Activated effector memory CD4-positive, alpha-beta T cell treated with Interleukin-2 at 50 U/mL for 16 hours (primary cell): ENCODE data around the gene SLC35G6.

ENCODE experiments used
- DNase-seq: peaks from one replicate; pipeline ENCODE4 v3.0.0-alpha.2; 2020

SLC35G6 gene

DNA sequence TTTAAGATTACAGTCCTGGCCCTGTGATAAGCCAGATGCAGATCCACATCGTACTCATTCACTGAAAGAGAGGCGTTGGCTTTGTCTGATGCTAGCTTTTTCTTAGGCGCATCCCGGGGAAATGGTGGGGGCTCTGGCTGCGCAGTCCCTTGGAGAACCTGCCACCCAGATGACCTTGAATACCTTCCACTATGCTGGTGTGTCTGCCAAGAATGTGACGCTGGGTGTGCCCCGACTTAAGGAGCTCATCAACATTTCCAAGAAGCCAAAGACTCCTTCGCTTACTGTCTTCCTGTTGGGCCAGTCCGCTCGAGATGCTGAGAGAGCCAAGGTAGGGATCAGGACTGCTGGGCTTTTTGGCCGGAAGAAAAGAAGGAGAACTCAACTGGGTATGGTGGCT, 26.9 kb downstream of the SLC35G6 start:
- DNase-seq: no peak

DNA sequence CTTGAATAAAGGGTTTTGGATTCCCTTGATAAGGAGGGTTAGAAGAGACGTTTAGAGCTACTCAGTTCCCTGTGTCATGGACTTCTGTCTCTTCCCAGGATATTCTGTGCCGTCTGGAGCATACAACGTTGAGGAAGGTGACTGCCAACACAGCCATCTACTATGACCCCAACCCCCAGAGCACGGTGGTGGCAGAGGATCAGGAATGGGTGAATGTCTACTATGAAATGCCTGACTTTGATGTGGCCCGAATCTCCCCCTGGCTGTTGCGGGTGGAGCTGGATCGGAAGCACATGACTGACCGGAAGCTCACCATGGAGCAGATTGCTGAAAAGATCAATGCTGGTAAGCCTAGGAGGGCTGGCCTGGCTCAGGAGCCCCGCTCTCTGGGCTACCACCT, 27.6 kb downstream of the SLC35G6 start:
- no peak for DNase-seq

DNA sequence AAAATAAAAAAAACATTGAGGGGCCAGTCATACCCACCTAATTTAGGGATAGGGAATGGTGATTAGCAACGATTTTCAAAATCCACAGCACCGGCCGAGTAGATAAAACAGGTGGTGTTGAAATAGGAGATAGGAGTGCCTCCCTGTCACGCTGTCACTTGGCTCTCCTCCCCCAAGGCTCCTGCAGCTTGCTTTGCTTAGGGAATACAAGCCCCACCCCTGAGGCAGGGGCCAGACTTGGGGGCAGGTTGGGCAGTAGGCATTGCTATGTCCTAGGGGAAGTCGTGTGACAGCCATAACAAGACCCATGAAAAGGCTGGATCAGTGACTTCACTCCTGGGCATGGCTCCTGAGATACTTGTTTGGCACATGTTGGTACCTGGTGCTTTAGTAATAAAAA, 28.7 kb downstream of the SLC35G6 start:
- no peak for DNase-seq

DNA sequence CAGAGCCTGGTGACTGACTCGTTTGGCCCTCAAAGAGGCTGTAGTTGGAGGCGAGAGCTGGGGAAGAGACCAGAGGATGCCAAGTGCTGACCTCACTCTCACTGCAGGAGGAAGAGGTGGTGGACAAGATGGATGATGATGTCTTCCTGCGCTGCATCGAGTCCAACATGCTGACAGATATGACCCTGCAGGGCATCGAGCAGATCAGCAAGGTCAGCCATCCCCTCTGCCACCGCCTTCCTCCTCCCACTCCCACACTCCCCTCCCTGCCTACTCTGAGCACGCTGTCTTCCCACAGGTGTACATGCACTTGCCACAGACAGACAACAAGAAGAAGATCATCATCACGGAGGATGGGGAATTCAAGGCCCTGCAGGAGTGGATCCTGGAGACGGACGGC, 29.9 kb downstream of the SLC35G6 start:
- no peak for DNase-seq

DNA sequence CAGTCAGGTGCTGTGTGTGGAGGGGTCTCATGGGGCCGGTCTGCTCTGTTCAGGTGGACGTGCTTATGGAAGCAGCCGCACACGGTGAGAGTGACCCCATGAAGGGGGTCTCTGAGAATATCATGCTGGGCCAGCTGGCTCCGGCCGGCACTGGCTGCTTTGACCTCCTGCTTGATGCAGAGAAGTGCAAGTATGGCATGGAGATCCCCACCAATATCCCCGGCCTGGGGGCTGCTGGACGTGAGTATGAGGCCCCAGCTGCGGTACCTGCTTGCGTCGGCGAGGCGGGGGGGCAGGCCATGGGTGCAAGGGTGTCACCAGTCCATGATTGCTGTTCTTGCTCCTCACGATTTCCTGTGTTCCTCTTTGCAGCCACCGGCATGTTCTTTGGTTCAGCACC, 30.9 kb downstream of the SLC35G6 start:
- DNase-seq: no peak

DNA sequence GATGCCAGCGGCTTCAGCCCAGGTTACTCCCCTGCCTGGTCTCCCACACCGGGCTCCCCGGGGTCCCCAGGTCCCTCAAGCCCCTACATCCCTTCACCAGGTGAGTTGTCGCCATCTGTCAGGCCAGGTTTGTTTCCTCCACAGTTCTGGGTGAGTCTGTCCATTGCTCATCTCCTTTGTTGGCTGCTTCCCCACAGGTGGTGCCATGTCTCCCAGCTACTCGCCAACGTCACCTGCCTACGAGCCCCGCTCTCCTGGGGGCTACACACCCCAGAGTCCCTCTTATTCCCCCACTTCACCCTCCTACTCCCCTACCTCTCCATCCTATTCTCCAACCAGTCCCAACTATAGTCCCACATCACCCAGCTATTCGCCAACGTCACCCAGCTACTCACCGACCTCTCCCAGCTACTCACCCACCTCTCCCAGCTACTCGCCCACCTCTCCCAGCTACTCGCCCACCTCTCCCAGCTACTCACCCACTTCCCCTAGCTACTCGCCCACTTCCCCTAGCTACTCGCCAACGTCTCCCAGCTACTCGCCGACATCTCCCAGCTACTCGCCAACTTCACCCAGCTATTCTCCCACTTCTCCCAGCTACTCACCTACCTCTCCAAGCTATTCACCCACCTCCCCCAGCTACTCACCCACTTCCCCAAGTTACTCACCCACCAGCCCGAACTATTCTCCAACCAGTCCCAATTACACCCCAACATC, 31.7 kb downstream of the SLC35G6 start:
- no peak for DNase-seq

DNA sequence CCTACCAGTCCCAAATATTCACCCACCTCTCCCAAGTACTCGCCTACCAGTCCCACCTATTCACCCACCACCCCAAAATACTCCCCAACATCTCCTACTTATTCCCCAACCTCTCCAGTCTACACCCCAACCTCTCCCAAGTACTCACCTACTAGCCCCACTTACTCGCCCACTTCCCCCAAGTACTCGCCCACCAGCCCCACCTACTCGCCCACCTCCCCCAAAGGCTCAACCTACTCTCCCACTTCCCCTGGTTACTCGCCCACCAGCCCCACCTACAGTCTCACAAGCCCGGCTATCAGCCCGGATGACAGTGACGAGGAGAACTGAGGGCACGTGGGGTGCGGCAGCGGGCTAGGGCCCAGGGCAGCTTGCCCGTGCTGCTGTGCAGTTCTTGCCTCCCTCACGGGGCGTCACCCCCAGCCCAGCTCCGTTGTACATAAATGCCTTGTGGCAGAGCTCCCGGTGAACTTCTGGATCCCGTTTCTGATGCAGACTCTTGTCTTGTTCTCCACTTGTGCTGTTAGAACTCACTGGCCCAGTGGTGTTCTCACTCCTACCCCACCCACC, 32.7 kb downstream of the SLC35G6 start:
- DNase-seq: no peak

DNA sequence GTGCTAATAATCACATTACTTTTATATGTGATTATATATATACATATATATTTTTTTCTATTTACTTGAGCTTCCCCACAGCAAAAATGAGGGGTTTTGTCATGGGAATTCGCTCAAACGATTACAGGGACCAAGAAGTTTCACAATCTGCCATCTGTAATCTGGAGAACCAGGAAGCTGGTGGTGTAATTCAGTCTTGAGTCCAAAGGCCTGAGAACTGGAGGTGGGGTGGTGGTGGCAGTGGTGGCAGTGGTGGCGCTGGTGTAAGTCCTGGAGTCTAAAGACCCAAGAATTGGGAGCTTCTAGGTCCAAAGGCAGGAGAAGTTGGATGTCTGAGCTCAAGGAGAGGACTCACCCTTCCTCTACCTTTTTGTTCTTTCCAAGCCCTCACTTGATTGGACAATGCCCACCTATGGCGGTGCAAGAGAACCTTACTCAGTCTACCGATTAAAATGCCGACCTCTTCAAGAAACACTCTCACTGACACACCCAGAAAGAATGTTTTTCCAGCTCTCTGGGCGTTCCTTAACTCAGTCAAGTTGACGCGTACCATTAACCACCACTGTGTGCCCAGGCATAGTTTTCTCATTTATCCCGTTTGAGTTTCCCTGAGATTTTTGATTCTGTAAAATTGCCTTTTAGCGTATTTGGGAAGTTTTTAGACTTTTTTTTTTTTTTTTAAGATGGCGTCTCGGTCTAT, 34.8 kb downstream of the SLC35G6 start:
- no peak for DNase-seq

DNA sequence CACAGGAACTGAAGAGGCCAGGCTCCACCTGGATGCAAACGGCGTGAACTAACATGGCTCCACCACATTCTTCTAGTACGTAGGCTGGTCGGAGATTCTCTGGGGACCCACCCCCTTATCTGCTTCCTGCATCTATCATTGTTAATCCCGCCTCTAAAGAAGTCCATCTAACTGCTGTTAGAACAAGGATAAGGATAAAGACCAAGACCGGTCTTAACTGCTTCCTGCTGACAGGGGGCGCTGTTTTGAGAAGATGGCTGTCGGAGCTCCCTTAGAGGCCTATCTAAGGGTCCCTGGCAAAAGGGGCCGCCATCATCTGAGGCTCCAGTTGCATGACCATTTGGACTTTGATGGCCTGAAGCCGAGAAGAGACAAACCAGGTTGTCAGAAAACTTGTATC, 41.8 kb downstream of the SLC35G6 start:
- DNase-seq: peak; percentile 24

DNA sequence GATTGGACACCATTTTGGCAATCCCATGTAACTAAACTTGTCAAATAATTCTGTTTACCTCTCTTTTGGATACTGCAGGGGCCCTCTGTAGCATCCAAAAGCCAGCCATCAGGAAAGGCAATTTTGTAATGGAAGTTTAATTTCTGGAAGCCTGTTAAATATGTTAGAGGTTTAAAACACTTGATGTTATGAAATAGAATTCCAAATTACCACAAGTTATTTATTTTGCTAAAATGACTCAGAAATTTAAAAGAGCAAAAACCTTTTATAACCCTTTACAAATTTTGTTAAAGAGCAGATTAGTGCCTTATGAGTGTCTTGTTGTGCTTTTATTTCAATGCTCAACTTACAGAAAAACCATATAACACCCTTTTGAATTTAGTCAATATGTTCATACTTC, 47.6 kb downstream of the SLC35G6 start:
- no peak for DNase-seq

DNA sequence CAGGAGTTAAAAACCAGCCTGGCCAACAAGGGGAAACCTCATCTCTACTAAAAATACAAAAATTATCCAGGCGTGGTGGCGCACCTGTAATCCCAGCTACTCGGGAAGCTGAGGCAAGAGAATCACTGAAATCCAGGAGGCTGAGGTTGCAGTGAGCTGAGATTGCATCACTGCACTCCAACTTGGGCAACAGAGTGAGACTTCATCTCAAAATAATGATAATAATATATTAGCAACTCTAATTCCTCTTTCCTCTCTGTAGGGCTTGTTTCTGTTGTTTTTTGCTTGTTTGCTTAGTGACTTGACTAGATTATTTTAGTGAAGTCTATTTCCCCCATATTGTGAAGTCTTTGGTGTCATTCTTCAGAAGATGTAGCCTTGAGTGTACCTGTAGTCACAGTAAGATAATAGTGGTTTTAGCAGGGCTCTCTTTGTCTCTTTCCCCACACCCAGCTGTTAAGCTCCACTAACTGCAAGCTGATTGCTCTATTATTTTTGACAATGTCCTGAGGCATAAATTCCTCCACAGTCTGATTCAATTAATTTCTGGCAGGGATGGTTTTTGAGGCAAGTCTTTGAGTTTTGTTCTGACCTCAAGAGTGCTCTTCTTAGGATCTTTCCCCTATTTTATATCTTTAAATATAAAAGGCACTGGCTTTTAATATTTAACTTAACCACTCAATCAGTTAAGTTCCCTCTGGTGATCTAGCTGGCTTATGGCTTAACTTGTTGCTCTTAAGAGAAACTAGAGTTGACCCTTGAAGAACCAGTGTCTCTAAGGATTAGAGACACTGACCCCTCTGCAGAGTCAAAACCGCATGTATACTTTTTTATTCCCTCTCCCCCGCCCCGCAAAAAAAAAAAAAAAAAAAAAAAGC, 49.0 kb downstream of the SLC35G6 start:
- DNase-seq: no peak
